Activated T-cell treated with anti-CD3 and anti-CD28 coated beads for 1 hour (primary cell): ENCODE results near the gene TMEM125.

ENCODE experiments used
- DNase-seq: peaks from one replicate; pipeline ENCODE4 v3.0.0-alpha.2; 2020; ENCODE audit warnings: low read depth

The TMEM125 gene

DNA sequence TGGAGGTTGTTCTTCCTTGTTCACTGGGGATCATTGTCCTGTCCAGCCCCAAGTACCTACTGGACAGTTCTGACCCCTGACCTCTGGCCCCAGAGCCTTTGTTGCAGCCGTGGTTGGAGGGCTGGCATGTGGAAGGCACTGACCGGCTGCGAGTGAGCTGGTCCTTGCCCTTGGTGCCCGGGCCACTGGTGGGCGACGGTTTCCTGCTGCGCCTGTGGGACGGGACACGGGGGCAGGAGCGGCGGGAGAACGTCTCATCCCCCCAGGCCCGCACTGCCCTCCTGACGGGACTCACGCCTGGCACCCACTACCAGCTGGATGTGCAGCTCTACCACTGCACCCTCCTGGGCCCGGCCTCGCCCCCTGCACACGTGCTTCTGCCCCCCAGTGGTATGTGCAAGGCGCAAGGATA lies 42.4 kb downstream of the TMEM125 start:
- DNase-seq: no peak

DNA sequence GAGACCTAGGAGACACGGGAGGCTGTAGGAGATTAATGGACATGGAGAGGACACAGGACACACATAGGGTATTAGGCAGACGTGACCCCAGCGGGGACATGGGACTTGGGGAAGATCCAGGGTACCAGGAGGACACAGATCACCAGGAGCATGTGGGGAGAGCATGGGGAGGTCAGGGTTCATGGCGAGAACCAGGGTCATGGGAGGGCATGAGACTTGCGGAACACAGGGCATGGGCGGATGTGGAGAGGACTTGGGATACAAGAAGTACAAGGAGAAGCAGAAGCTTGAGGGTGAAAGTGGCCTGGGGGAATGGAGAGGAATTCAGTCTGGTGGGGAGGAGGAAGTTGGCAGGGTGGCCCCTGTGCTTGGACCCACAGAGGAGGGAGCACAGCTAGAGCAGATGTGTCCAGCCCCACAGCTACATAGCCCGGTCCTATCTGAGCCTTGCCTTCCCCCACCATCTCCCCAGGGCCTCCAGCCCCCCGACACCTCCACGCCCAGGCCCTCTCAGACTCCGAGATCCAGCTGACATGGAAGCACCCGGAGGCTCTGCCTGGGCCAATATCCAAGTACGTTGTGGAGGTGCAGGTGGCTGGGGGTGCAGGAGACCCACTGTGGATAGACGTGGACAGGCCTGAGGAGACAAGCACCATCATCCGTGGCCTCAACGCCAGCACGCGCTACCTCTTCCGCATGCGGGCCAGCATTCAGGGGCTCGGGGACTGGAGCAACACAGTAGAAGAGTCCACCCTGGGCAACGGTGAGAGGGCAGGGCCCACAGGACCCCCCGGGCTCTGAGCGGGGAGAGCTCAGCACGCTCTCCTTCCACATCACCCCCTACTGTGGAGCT lies 43.1 kb downstream of the TMEM125 start:
- DNase-seq: no peak

DNA sequence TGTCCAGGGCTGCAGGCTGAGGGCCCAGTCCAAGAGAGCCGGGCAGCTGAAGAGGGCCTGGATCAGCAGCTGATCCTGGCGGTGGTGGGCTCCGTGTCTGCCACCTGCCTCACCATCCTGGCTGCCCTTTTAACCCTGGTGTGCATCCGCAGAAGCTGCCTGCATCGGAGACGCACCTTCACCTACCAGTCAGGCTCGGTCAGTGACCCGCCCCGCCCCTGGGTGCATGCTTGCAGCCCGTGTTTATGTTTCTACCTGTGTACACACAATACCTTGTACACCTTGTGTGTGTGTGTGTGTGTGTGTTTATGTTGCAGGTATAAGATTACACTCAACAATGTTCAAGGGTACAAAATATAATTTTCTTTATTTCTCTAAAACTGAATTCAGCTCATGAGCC lies 44.0 kb downstream of the TMEM125 start:
- no peak for DNase-seq

DNA sequence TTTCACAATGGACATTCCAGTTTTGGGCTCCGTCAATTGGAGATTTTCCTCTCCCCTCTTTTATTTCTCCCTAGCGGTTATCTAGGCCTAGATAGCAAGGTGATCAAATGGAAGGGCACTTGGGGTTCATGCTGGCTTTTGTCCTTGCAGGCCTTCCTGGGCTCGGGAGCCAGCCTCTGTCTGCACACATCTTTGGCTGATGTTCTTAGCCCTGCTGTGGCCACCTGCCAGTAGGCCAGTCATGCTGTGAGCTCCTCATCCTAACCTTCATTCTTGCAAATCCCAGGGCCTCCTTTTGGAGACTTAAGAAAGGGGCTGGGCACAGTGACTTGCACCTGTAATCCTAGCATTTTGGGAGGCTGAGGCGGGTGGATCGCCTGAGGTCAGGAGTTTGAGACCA lies 44.5 kb downstream of the TMEM125 start:
- no peak for DNase-seq

DNA sequence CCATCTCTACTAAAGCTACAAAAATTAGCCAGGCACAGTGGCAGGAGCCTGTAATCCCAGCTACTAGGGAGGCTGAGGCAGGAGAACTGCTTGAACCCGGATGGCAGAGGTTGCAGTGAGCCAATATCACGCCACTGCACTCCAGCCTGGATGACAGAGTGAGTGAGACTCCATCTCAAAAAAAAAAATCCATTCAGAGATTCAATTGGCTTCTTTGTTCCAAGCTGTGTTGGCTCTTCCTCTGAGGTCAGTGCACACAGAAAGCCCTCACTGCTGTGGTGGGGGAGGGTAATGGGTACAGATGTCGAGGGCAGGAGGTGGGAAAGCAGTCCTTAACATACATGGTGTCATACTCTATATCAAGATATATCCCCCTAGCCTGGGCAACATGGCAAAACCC lies 45.7 kb downstream of the TMEM125 start:
- no peak for DNase-seq

DNA sequence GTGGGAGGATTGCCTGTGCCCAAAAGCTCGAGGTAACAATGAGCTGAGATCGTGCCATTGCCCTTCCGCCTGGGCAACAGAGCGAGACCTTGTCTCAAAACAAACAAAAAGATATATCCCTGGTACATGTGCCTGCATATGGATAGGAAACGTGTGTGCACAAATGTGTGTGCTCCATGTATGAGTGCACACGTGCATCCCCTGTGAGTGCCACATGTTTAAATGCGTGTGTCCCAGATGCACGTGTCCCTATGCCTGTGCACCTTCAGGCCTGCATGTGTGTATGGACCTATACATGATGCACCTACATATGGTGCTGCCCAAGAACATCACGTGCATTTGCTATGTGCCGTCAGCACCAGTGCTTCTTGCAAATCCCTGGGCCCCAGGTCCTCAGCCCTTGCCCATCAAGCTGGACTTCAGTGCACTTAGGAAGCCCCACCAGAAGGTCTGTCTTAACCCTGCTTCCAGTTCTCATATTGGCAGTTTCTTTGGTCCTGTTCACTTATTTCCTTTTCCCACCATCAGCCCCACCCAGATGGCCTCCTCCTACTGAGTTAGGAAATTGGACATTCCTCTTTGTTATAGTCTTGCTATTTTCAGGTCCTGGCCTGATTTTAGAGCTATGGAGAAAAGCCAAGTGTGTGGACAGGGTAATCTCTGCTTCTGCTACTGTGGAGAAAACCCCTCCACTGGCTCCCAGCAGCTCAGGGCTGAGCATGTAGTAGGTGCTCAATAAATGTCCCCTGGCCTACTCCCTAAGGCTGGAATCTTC lies 46.4 kb downstream of the TMEM125 start:
- no peak for DNase-seq

DNA sequence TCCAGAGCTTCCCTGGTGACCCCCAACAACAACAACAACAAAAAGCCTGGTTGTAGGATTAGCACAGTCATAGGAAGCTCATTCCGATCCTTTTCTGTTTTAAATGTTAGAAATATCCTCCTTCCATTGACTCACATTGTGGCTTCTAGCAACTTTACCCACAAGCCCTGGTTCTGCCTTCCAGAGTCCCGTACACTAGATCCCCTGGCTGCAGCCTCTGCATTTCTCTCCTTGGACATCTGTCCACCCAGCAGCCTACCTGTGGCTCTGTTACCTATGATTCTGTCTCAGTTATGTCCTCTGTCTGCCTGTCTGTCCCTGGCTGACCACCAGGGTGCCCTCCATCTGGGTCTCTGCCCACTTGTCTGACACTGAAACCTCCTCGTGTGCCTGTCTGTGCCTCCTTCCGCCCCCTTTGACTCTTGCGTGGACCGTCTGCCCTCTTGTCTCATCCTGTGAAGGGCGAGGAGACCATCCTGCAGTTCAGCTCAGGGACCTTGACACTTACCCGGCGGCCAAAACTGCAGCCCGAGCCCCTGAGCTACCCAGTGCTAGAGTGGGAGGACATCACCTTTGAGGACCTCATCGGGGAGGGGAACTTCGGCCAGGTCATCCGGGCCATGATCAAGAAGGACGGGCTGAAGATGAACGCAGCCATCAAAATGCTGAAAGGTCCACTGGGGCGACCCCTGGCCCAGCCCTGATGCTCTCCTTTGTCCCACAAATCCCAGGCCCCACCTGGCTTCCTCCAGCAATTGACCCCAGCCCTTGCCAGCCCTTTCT lies 47.1 kb downstream of the TMEM125 start:
- no peak for DNase-seq

DNA sequence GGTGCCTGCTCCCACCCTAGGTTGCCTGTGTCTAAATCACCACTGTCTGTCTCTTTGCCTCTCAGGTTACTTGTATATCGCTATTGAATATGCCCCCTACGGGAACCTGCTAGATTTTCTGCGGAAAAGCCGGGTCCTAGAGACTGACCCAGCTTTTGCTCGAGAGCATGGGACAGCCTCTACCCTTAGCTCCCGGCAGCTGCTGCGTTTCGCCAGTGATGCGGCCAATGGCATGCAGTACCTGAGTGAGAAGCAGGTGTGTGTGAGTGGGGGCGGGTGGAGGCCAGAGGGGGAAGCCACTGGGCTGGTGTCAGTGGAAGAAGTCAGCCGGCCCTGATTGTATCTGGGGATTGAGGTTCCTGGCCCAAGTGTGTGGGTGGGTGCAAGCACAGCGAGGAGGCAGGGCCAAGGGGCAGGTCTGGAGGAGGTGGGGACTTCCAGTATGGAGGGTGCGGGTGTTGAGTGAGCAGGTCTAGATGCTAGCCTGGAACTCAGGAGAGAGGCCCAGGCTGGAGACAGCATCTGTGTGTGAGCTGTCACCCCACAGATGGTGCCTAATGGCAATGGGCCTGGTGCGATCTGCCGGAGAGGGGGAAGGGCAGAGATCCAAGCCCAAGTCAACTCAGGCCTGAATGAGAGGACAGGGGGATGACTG lies 48.2 kb downstream of the TMEM125 start:
- DNase-seq: no peak

DNA sequence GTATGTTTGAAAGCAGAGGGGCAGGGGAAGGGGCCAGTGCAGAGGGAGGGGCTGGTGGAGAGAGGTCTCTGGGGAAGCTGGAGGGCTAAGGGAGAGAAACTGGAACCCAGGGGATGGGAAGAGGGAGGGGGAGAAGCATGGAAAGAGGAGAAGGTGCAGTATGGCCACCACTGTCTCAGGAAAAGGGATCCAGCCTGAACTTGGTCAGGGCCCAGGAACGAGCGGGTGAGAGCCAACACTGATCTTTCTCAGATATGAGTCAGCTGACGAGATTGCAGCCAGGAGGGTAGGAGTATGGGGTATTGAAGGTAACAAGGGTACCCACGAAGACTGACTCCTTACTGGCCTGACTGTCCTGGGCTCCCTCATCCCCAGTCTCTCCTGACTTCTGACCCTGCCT lies 49.0 kb downstream of the TMEM125 start:
- DNase-seq: no peak

DNA sequence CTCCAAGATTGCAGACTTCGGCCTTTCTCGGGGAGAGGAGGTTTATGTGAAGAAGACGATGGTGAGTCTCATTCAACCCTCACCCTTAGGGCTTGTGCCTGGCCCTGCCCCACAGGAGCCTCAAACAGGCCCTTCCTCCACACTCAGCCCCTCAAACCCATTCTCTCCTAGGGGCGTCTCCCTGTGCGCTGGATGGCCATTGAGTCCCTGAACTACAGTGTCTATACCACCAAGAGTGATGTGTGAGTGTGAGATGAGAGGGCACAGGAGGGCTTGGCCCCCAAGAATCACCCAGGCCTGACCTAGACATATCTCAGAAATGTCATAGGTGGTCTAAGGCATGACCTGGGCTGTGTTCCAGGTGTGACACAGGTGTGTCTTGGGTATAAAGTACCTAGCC lies 49.5 kb downstream of the TMEM125 start:
- no peak for DNase-seq

DNA sequence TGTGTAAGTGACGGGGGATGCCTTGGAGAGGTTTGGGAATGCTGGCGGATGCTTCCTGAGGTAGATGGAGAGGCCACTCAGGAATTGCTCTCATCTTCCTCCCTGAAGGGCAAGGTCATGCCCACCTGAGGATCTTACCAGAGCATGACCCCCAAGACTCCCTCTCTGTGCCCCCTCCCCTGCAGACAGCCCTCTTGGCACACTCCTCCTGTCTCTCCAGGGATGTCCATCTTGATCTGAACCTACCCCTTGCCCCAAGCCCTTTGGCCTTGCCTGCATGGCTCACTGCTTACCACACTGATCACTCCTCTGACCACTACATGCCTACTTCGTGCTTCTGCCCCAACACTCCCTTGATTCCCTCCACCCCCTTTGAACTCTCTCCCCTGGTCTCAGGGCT lies 50.0 kb downstream of the TMEM125 start:
- DNase-seq: no peak

DNA sequence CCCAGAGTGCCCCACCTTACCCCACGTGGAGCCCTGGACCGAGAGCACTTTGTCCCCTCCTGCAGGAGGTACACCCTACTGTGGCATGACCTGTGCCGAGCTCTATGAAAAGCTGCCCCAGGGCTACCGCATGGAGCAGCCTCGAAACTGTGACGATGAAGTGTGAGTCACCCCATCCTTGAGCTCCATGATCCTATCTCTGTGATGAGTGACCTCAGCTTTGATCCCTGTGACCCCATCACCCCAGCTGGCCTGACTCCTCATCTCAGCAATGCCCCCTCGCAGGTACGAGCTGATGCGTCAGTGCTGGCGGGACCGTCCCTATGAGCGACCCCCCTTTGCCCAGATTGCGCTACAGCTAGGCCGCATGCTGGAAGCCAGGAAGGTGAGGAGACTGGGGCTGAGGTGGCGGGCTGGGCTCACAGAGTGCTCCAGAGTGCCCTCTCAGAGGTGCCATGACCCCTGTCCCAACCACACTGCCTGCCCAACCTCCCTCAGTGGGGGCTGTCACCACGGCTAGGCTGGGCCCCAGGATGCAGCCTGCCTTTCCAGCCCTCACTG lies 51.6 kb downstream of the TMEM125 start:
- DNase-seq: no peak

DNA sequence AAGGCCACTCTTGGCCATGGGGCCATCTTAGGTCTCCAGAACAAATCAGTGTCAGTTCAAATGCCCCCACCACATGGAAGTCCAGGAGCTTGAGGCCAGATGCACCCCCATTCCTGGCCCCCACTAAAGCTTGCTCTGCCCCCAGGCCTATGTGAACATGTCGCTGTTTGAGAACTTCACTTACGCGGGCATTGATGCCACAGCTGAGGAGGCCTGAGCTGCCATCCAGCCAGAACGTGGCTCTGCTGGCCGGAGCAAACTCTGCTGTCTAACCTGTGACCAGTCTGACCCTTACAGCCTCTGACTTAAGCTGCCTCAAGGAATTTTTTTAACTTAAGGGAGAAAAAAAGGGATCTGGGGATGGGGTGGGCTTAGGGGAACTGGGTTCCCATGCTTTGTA lies 52.7 kb downstream of the TMEM125 start:
- no peak for DNase-seq
